ENCODE data around the gene INSR.

The INSR gene

DNA sequence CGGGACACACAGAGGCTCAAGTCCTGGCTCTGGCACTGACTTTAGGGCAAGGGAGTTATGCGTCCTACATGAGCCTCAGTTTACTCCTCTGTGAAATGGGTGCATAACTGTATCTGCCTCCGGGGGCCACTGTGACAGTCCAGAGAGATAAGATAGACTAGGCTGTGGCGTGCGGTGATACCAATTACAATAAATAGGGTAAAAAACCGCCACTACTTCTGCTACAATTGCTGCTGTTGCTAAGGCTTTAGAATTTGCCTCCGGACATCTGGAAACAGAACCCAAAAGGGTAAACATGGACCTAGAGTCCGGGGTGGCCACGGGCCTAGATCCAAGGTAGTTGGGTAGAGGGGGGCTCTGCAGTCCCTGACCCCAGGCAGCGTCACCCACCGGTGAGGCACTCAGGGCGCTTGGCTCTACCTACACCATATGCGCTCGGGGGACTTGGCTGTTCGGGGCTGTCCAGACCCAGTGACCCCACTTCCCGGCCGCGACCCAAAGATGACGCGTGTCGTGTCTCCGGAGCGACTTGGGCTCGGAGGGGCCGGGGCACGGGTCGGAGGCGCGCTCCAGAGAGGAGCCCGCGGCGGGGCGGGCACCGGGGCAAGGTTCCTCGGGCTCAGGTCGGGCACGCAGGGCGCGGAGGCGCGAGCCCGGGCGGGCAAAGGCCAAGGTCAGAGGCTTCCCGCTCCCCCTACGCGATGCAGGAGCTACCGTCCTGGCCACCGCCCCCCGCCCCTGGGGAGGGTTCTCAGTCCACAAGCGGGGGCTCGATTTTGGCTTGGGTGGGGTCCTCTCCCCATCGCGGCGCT lies 1.1 kb downstream of the INSR start (continued):
- 0 out of 2 replicates have a peak, but pooled peaks have one; percentile 14 for TF ChIP-seq ZNF398 (tag by site-specific recombination; IDR thresholded peaks at IDR 0.05)
- TF ChIP-seq GLIS2 (tag by site-specific recombination; IDR thresholded peaks at IDR 0.05): 0 out of 2 replicates have a peak, but pooled peaks have one; percentile 26
- peak; percentile 31; the same call in 1 of the 2 replicates for TF ChIP-seq EGR2 (tag by site-specific recombination; IDR thresholded peaks at IDR 0.05; ENCODE audit: low read depth)
- TF ChIP-seq ZNF391 (tag by site-specific recombination; IDR thresholded peaks at IDR 0.05; ENCODE audit: borderline replicate concordance, low read depth): no peak
- TF ChIP-seq PATZ1 (tag by site-specific recombination; IDR thresholded peaks at IDR 0.05): 0 out of 2 replicates have a peak, but pooled peaks have one; percentile 28
- TF ChIP-seq, protein P1, sequence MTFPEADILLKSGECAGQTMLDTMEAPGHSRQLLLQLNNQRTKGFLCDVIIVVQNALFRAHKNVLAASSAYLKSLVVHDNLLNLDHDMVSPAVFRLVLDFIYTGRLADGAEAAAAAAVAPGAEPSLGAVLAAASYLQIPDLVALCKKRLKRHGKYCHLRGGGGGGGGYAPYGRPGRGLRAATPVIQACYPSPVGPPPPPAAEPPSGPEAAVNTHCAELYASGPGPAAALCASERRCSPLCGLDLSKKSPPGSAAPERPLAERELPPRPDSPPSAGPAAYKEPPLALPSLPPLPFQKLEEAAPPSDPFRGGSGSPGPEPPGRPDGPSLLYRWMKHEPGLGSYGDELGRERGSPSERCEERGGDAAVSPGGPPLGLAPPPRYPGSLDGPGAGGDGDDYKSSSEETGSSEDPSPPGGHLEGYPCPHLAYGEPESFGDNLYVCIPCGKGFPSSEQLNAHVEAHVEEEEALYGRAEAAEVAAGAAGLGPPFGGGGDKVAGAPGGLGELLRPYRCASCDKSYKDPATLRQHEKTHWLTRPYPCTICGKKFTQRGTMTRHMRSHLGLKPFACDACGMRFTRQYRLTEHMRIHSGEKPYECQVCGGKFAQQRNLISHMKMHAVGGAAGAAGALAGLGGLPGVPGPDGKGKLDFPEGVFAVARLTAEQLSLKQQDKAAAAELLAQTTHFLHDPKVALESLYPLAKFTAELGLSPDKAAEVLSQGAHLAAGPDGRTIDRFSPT (tag by site-specific recombination; IDR thresholded peaks at IDR 0.05): peak; percentile 53; the same call in 1 of the 2 replicates
- no peak for TF ChIP-seq SALL2 (tag by site-specific recombination; IDR thresholded peaks at IDR 0.05; ENCODE audit: borderline replicate concordance)
- TF ChIP-seq ZNF654 (tag by site-specific recombination; IDR thresholded peaks at IDR 0.05; ENCODE audit: low read depth): no peak
- no peak for TF ChIP-seq HOXA7 (CRISPR knock-in tag; IDR thresholded peaks at IDR 0.05; ENCODE audit: borderline replicate concordance)
- peak; percentile 96 for TF ChIP-seq ZBTB8A (tag by site-specific recombination; IDR thresholded peaks at IDR 0.05)
- peak; percentile 34; the same call in 1 of the 2 replicates for TF ChIP-seq SP7 (tag by site-specific recombination; IDR thresholded peaks at IDR 0.05)

GRCh38 chr19:7292352-7292949 lies 1.8 kb downstream of the INSR start:
- POLR2A ChIA-PET: interaction anchor here (0.7 to 1.0 kb wide), 2 partner anchors 25 to 93 kb away, joined by 3 to 5 read pairs; no protein-coding TSS in a partner anchor
- peak overlapping the region; percentile 88 for H3K4me3 ChIP-seq (ENCODE audit: low read depth, low read length)
- no peak for TF ChIP-seq ZEB2 (tag by site-specific recombination; IDR thresholded peaks at IDR 0.05)
- TF ChIP-seq ZNF248 (tag by site-specific recombination; IDR thresholded peaks at IDR 0.05): no peak
- no peak for TF ChIP-seq ZNF211 (tag by site-specific recombination; IDR thresholded peaks at IDR 0.05; ENCODE audit: low read depth)
- no peak for TF ChIP-seq ZSCAN30 (tag by site-specific recombination; IDR thresholded peaks at IDR 0.05)
- TF ChIP-seq GFI1B (tag by site-specific recombination; IDR thresholded peaks at IDR 0.05): no peak
- TF ChIP-seq ZNF146 (tag by site-specific recombination; IDR thresholded peaks at IDR 0.05): 0 out of 2 replicates have a peak, but pooled peaks have one; percentile 6
- no peak for TF ChIP-seq ZNF555 (tag by site-specific recombination; conservative IDR thresholded peaks at IDR 0.05)
- TF ChIP-seq KLF8 (tag by site-specific recombination; IDR thresholded peaks at IDR 0.05): peak; percentile 34; the same call in 1 of the 2 replicates
- no peak for TF ChIP-seq ZNF677 (tag by site-specific recombination; IDR thresholded peaks at IDR 0.05)
- TF ChIP-seq ZNF19 (tag by site-specific recombination; IDR thresholded peaks at IDR 0.05; ENCODE audit: low read depth): no peak
- TF ChIP-seq ZNF654 (tag by site-specific recombination; IDR thresholded peaks at IDR 0.05; ENCODE audit: low read depth): no peak
- no peak overlapping the region for H3K27ac ChIP-seq (ENCODE audit: extremely low read depth, low read depth, low read length)
- peaks cover 4% of the 10 kb centered on the region; the same call in 1 of the 2 replicates for H3K4me1 ChIP-seq (ENCODE audit: control insufficient read depth, insufficient read depth, low read length)
- H3K36me3 ChIP-seq (ENCODE audit: control insufficient read depth in 2 of 2, insufficient read depth in 1 of 2, low read length in 2 of 2): peaks cover 0 to 2% of the 10 kb centered on the region in 2 experiments; a peak in 2 of 3 replicates
- no peaks in the 10 kb centered on the region for H3K9me3 ChIP-seq (ENCODE audit: control insufficient read depth, insufficient read depth, low read depth, low read length)
- CTCF ChIA-PET: interaction anchor here (0.6 kb wide), 1 partner anchor 144 kb away, joined by 3 read pairs; no protein-coding TSS in a partner anchor
